ENCODE measurements around the gene PACSIN1. TPM values are rescaled to one million over a fixed set of nuclear protein-coding genes. Genes with fewer than 3 reads are reported as not detected.

The PACSIN1 gene
- polyA plus RNA-seq, 1 donor (not counting 4 experiments of a cell fraction or from before 2014, with no cell fraction given): not detected

- dilution Hi-C loops (cut with MboI; ENCODE audit: extremely low pct_ligation_motif_present, low sequenced_read_pairs): no loop called here
- Histone ChIP-seq H3K4me3 (ENCODE audit: control insufficient read depth in 2 of 3, extremely low read depth in 1 of 3, insufficient read depth in 2 of 3, low read depth in 1 of 3, low read length in 3 of 3) (no peak overlapping the region), H3K9ac (ENCODE audit: control insufficient read depth, extremely low read depth, insufficient read depth, low read length) (no peak overlapping the region), H3K27ac (ENCODE audit: control insufficient read depth, insufficient read depth, low read length) (no peak overlapping the region), H3K4me2 (ENCODE audit: control insufficient read depth, extremely low read depth, insufficient read depth, low read depth, low read length) (no peak overlapping the region), H3K9me3 (ENCODE audit: control insufficient read depth, low read depth, low read length) (no peaks in the 10 kb centered on the region), H3K9me1 (ENCODE audit: control insufficient read depth, extremely low read depth, insufficient read depth, low read length) (no peaks in the 10 kb centered on the region), H4K20me1 (ENCODE audit: control insufficient read depth, extremely low read depth, insufficient read depth, low read length) (no peaks in the 10 kb centered on the region), H3K27me3 (ENCODE audit: control insufficient read depth, extremely low read depth, insufficient read depth, low read length) (no peaks in the 10 kb centered on the region), H3K36me3 (ENCODE audit: control insufficient read depth in 2 of 2, extremely low read depth in 1 of 2, insufficient read depth in 2 of 2, low read length in 2 of 2) (no peaks in the 10 kb centered on the region), H3K79me2 (ENCODE audit: control insufficient read depth, insufficient read depth, low read length) (no peaks in the 10 kb centered on the region), H3K4me1 (ENCODE audit: control insufficient read depth, extremely low read depth, insufficient read depth, low read length) (no peaks in the 10 kb centered on the region), H2AFZ (ENCODE audit: control insufficient read depth, low read length) (no peak overlapping the region)
- DNase-seq (ENCODE audit: low read depth, low spot score) (no peak), FAIRE-seq (no peak)
- TF ChIP-seq EZH2 (IDR thresholded peaks at IDR 0.05; ENCODE audit: low read length): no peak
Observed at GRCh38 chr6:34497411-34497810, 31.5 kb downstream of the PACSIN1 start.

- dilution Hi-C loops (cut with MboI; ENCODE audit: extremely low pct_ligation_motif_present, low sequenced_read_pairs): no loop called here
- Histone ChIP-seq H2AFZ (ENCODE audit: control insufficient read depth, low read length) (no peak overlapping the region), H3K36me3 (ENCODE audit: control insufficient read depth in 2 of 2, extremely low read depth in 1 of 2, insufficient read depth in 2 of 2, low read length in 2 of 2) (no peaks in the 10 kb centered on the region), H3K4me2 (ENCODE audit: control insufficient read depth, extremely low read depth, insufficient read depth, low read depth, low read length) (no peak overlapping the region), H4K20me1 (ENCODE audit: control insufficient read depth, extremely low read depth, insufficient read depth, low read length) (no peaks in the 10 kb centered on the region), H3K27ac (ENCODE audit: control insufficient read depth, insufficient read depth, low read length) (no peak overlapping the region), H3K4me1 (ENCODE audit: control insufficient read depth, extremely low read depth, insufficient read depth, low read length) (no peaks in the 10 kb centered on the region), H3K9me3 (ENCODE audit: control insufficient read depth, low read depth, low read length) (no peaks in the 10 kb centered on the region), H3K79me2 (ENCODE audit: control insufficient read depth, insufficient read depth, low read length) (no peaks in the 10 kb centered on the region), H3K9ac (ENCODE audit: control insufficient read depth, extremely low read depth, insufficient read depth, low read length) (no peak overlapping the region), H3K27me3 (ENCODE audit: control insufficient read depth, extremely low read depth, insufficient read depth, low read length) (no peaks in the 10 kb centered on the region), H3K4me3 (ENCODE audit: control insufficient read depth in 2 of 3, extremely low read depth in 1 of 3, insufficient read depth in 2 of 3, low read depth in 1 of 3, low read length in 3 of 3) (no peak overlapping the region), H3K9me1 (ENCODE audit: control insufficient read depth, extremely low read depth, insufficient read depth, low read length) (no peaks in the 10 kb centered on the region)
- no peak for DNase-seq (ENCODE audit: low read depth, low spot score)
- no peak for TF ChIP-seq CTCF (optimal IDR thresholded peaks at IDR 0.05 in 1 of 3, IDR thresholded peaks at IDR 0.05 in 1 of 3, conservative IDR thresholded peaks at IDR 0.05 in 1 of 3; ENCODE audit: extremely low read depth in 1 of 3, insufficient read depth in 2 of 3, low read length in 3 of 3)
- no peak for TF ChIP-seq EZH2 (IDR thresholded peaks at IDR 0.05; ENCODE audit: low read length)
- no peak for FAIRE-seq
Observed at GRCh38 chr6:34506718-34507117, 40.8 kb downstream of the PACSIN1 start.

DNA sequence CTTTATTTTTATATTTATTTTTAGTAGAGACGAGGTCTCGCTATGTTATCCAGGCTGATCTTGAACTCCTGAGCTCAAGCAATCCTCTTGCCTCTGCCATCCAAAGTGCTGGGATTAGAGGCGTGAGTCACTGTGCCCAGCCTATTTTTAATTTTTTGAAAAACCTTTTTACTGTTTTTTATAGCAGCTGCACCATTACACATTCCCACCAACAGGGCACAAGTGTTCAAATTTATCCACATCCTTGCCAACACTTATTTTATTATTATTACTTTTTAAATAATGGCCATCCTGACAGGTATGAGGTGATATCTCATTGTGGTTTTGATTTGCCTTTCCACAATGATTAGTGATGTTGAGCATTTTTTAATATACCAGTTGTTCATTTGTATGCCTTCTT lies 42.5 kb downstream of the PACSIN1 start:
- TF ChIP-seq EZH2 (IDR thresholded peaks at IDR 0.05; ENCODE audit: low read length) (no peak), CTCF (optimal IDR thresholded peaks at IDR 0.05 in 1 of 3, IDR thresholded peaks at IDR 0.05 in 1 of 3, conservative IDR thresholded peaks at IDR 0.05 in 1 of 3; ENCODE audit: extremely low read depth in 1 of 3, insufficient read depth in 2 of 3, low read length in 3 of 3) (no peak)
- no peaks in the 10 kb centered on the region for H3K9me1 ChIP-seq (ENCODE audit: control insufficient read depth, extremely low read depth, insufficient read depth, low read length)
- FAIRE-seq: no peak

More for the DNA sequence above, 42.5 kb downstream of the PACSIN1 start:
- no peak overlapping the region for H2AFZ ChIP-seq (ENCODE audit: control insufficient read depth, low read length)
- H3K27me3 ChIP-seq (ENCODE audit: control insufficient read depth, extremely low read depth, insufficient read depth, low read length): peaks cover 2% of the 10 kb centered on the region
- dilution Hi-C loops (cut with MboI; ENCODE audit: extremely low pct_ligation_motif_present, low sequenced_read_pairs): no loop called here
- H3K9ac ChIP-seq (ENCODE audit: control insufficient read depth, extremely low read depth, insufficient read depth, low read length): no peak overlapping the region
- no peak overlapping the region for H3K4me3 ChIP-seq (ENCODE audit: control insufficient read depth in 2 of 3, extremely low read depth in 1 of 3, insufficient read depth in 2 of 3, low read depth in 1 of 3, low read length in 3 of 3)
- no peak overlapping the region for H3K4me2 ChIP-seq (ENCODE audit: control insufficient read depth, extremely low read depth, insufficient read depth, low read depth, low read length)
- no peak for DNase-seq (ENCODE audit: low read depth, low spot score)
- H3K4me1 ChIP-seq (ENCODE audit: control insufficient read depth, extremely low read depth, insufficient read depth, low read length): no peaks in the 10 kb centered on the region
- no peaks in the 10 kb centered on the region for H4K20me1 ChIP-seq (ENCODE audit: control insufficient read depth, extremely low read depth, insufficient read depth, low read length)
- no peaks in the 10 kb centered on the region for H3K79me2 ChIP-seq (ENCODE audit: control insufficient read depth, insufficient read depth, low read length)
- H3K9me3 ChIP-seq (ENCODE audit: control insufficient read depth, low read depth, low read length): no peaks in the 10 kb centered on the region
- H3K27ac ChIP-seq (ENCODE audit: control insufficient read depth, insufficient read depth, low read length): no peak overlapping the region
- H3K36me3 ChIP-seq (ENCODE audit: control insufficient read depth in 2 of 2, extremely low read depth in 1 of 2, insufficient read depth in 2 of 2, low read length in 2 of 2): no peaks in the 10 kb centered on the region

Data from keratinocyte (primary cell).